Rectal smooth muscle tissue (tissue), 1 donor: ENCODE measurements around the gene CTXND2.
A peak's percentile ranks its signal among the peaks of the same experiment; 100 is the strongest.

Experiments used
- H3K27ac ChIP-seq: one replicate; pipeline ENCODE4 v1.7.0; 2013; ENCODE audit warnings: low read depth, low read length, inconsistent platforms
- H3K27me3 ChIP-seq: one replicate; pipeline ENCODE4 v1.7.0; 2013; ENCODE audit warnings: low read length; ENCODE audit not compliant: control insufficient read depth, insufficient read depth
- H3K36me3 ChIP-seq: one replicate; pipeline ENCODE4 v1.7.0; 2013; ENCODE audit warnings: low read length; ENCODE audit not compliant: control insufficient read depth, insufficient read depth
- H3K4me1 ChIP-seq: one replicate; pipeline ENCODE4 v1.7.0; 2013; ENCODE audit warnings: low read length; ENCODE audit not compliant: control insufficient read depth, insufficient read depth
- H3K4me3 ChIP-seq: one replicate; pipeline ENCODE4 v1.7.0; 2013; ENCODE audit warnings: low read length
- H3K9ac ChIP-seq: one replicate; pipeline ENCODE4 v1.7.0; 2013; ENCODE audit warnings: low read length

The CTXND2 gene

DNA sequence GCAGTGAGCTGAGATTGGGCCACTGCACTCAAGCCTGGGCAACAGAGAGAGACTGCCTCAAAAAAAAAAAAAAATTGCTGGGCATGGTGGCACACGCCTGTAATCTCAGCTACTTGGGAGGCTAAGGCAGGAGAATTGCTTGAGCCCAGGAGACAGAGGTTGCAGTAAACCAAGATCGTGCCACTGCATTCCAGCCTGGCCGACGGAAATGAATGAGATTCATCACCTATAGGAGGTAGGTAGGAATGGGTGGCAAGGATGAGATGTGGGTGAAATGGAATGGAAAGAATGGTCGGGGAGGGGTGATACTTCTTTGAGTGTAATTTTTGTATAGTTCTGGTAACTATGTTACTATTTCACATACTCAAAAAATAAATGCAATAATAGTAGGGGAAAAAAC is 15.4 kb downstream of the CTXND2 start:
- Histone ChIP-seq H3K27ac (no peak overlapping the region), H3K36me3 (no peaks in the 10 kb centered on the region), H3K4me1 (no peaks in the 10 kb centered on the region)

DNA sequence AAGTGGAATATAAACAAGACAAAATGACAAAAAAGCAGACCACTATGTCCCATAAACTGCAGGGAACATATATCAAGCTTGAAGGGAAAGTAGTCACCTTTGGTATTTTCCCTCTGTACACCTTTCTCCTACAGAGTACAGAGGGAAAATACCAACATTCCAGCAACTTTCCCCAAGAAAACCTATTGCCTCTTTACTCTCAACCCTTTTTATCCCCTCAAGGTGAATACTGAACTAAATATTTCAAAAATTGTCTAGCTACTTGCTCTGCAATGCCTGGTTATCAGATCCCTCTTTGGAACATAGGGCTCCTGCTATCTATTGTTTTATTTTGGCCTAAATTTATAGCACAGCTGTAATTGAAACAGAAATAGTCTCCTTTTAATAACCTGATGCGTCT is 15.8 kb downstream of the CTXND2 start:
- no peaks in the 10 kb centered on the region for H3K27me3 ChIP-seq
- H3K36me3 ChIP-seq, result no peaks in the 10 kb centered on the region
- no peak overlapping the region for H3K4me3 ChIP-seq
- H3K4me1 ChIP-seq, result no peaks in the 10 kb centered on the region
- no peak overlapping the region for H3K27ac ChIP-seq
- H3K9ac ChIP-seq, result no peak overlapping the region

More for the DNA sequence above, 15.4 kb downstream of the CTXND2 start:
- no peak overlapping the region for H3K9ac ChIP-seq
- no peak overlapping the region for H3K4me3 ChIP-seq
- no peaks in the 10 kb centered on the region for H3K27me3 ChIP-seq

DNA sequence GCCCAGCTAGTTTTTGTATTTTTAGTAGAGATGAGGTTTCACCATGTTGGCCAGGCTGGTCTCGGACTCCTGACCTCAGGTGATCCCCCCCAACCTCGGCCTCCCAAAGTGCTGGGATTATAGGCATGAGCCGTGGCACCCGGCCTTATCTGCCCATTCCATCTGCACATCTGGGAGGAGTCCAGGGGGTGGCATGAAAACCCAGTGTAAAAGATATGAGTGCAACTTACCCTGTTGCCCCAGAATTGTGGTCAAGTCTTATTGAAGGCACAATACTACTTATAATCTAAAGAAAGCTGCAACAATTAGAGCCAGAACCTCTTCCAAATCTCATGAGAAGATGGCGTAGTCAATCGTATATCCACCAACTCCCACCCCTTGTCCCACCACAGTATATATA is 18.4 kb downstream of the CTXND2 start:
- Histone ChIP-seq H3K27me3 (no peaks in the 10 kb centered on the region), H3K9ac (no peak overlapping the region), H3K4me3 (no peak overlapping the region), H3K36me3 (no peaks in the 10 kb centered on the region), H3K27ac (no peak overlapping the region), H3K4me1 (no peaks in the 10 kb centered on the region)

DNA sequence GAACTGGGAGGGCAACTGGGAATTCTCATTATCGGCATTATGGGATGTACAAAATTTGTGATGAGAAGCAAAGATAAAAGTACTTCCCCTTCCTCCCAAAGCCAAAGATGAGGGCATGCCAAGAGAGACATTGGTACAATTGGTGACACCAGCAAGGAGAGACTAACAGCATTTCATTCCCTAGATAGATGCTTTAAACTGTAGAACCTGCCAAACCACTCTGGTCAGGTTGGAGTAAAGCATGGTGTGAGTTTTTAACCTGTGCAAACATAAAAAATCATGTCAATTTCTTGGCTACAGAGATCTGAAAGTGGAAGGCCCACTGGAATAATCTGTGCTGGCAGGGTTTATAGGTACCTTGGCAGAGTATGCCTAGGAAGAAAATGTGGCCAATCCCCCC is 19.4 kb downstream of the CTXND2 start:
- H3K9ac ChIP-seq, result no peak overlapping the region

DNA sequence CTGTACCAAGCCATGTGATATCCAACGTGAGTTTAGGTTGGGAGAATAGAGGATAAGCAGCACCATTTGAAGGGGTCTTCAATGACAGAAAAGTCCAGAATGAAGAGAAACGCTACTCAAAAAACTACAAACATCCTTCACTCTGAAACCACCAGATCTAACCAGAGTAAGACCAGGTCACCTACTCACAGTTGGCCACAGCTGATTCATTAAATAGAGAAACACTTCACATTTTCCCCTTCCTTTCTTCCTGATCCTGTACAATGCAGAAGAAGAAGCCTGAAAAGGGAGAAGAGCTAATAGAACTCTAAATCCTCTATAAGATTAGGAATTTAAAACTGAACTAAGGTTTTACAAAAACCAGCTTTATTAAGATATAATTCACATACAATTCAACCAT is 19.9 kb downstream of the CTXND2 start:
- H3K4me3 ChIP-seq, result no peak overlapping the region
- H3K27me3 ChIP-seq, result no peaks in the 10 kb centered on the region
- H3K36me3 ChIP-seq, result no peaks in the 10 kb centered on the region
- H3K27ac ChIP-seq, result no peak overlapping the region
- H3K9ac ChIP-seq, result no peak overlapping the region
- no peaks in the 10 kb centered on the region for H3K4me1 ChIP-seq

More for the DNA sequence above, 19.4 kb downstream of the CTXND2 start:
- Histone ChIP-seq H3K27me3 (no peaks in the 10 kb centered on the region), H3K4me3 (no peak overlapping the region), H3K27ac (no peak overlapping the region), H3K4me1 (no peaks in the 10 kb centered on the region), H3K36me3 (no peaks in the 10 kb centered on the region)

DNA sequence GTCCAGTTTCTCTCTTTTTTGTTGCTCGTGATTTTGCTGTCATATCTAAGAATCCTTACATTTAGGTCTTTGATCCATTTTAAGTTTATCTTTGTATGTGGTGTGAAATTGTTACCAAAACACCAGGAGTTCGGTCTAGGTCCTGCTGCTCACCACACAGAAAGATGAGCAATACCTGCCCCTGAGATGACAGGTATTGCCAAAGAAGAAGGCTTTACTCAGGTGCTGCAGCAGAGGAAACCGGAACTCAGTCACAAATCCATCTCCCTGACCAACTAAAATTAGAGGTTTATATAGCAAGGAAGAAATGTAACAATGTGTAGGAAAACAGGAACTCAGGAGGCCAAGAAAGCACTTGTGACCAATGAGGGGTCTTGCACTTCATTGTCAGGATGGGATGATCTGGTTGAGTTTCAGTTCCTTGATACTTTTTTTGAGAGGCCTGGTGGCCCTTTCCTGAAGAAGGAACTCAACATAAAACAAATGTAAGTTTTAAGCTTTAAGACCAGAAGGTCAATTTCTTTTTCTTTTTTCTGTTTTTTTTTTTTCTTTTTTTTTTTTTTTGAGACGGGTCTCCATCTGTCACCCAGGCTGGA is 22.7 kb downstream of the CTXND2 start:
- Histone ChIP-seq H3K27ac (no peak overlapping the region), H3K36me3 (no peaks in the 10 kb centered on the region), H3K27me3 (no peaks in the 10 kb centered on the region), H3K4me3 (no peak overlapping the region), H3K4me1 (no peaks in the 10 kb centered on the region), H3K9ac (no peak overlapping the region)

DNA sequence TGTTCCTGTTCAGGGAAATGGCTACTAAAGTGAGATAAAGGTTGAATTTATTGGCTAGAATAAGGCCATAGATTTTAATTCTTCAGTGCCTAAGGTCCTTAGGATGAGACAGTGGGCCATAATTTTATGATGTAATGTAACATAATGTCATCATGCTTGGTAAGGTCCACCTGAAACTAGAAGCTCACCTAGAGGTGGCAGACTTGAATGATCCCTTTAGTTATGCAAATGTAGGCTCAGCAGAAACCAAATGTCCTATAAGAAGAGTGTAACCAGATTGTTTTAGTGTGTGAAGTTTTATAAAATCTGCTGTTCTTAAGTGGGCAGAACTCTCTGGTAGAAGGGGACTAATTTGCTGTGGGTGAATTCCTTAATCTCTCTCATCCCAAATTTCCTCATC is 25.7 kb downstream of the CTXND2 start:
- H3K4me1 ChIP-seq, result no peaks in the 10 kb centered on the region
- H3K27ac ChIP-seq, result no peak overlapping the region
- no peaks in the 10 kb centered on the region for H3K36me3 ChIP-seq
- no peak overlapping the region for H3K4me3 ChIP-seq
- H3K27me3 ChIP-seq, result no peaks in the 10 kb centered on the region
- no peak overlapping the region for H3K9ac ChIP-seq

DNA sequence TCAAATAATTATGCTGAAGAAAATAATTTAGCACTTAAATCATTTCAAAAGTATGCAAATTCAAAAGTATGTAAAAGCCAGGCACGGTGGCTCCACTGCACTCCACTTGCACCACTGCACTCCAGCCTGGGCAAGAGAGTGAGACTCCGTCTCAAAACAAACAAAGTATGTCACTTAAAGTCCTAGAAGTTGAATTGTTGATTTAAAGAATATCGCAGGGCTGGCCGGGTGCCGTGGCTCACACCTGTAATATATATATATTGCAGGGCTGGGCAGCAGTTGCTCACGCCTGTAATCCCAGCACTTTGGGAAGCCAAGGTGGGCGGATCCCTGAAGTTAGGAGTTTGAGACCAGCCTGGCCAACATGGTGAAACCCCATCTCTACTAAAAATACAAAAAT is 30.5 kb downstream of the CTXND2 start:
- Histone ChIP-seq H3K27me3 (no peaks in the 10 kb centered on the region), H3K9ac (no peak overlapping the region), H3K27ac (no peak overlapping the region), H3K4me1 (no peaks in the 10 kb centered on the region), H3K36me3 (no peaks in the 10 kb centered on the region), H3K4me3 (no peak overlapping the region)

DNA sequence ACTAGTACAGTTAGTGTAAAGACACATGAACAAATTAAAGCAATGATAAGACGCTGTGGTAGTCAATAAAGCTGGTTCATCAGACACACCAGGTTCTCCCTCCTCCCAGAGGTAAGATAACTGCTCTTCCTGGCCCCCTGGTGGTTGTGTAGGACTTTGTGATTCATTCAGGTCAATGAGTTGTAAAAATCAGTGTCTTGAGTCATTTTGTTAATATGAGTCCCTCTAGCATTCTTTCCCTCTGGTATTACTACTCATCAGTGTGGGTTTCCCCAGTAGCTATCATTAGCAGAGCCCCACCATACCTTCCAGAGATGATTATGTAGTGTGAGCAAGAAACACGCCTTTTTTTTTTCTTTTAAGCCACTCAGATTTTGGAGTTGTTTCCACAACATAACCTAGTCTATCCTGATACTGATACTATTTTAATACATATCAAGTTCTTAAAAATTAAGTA is 35.6 kb downstream of the CTXND2 start:
- H3K4me3 ChIP-seq, result no peak overlapping the region
- no peak overlapping the region for H3K27ac ChIP-seq
- no peaks in the 10 kb centered on the region for H3K4me1 ChIP-seq
- H3K9ac ChIP-seq, result no peak overlapping the region
- H3K36me3 ChIP-seq, result no peaks in the 10 kb centered on the region
- H3K27me3 ChIP-seq, result no peaks in the 10 kb centered on the region

DNA sequence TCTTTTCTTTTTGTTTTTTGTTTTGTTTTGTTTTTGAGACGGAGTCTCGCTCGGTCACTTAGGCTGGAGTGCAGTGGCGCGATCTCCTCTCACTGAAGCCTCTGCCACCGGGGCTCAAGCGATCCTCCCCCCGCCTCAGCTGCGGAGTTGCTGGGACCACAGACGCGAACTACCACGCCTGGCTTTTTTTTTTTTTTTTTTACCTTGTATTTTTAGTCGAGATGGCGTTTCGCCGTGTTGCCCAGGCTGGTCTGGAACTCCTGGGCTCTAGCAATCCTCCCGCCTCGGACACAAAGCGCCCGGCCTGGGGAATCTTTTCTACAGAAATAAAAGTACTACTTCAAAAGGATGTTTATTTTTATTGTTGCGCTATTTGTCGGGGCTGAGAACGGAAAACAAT is 38.1 kb downstream of the CTXND2 start:
- Histone ChIP-seq H3K27ac (no peak overlapping the region), H3K27me3 (no peaks in the 10 kb centered on the region), H3K9ac (no peak overlapping the region), H3K4me1 (no peaks in the 10 kb centered on the region), H3K36me3 (peaks cover 6% of the 10 kb centered on the region), H3K4me3 (no peak overlapping the region)

DNA sequence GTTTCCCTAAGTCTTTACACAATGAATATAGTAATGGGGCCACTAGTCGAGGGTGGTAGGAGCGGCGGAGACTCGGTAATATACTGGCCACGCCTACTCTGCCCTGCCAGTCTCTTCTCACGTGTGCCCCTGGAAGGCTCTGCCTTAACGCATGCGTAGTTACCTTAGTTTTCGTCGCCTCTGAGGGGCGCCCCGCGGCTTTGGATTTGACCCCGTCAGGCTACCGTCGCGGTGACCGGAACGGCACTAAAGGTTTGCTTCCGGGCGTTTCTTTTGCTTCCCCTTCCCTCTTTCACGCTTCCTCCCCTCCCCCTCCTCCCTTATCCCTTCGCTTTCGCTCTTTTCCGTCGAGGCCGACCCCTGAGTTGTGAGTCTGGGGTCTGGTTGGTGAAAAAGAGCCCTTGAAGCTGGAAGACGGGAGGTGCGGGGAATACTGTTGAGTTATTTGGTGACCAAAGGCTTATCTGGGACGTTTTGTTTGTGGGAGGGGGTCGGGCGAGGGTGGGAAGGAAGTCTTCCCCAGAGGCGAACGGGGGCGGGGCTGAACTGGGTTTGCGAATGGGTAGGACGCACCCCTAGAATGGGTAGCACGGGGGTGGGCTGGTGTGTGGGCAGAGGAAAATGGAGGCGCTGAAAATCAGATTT is 39.3 kb downstream of the CTXND2 start, which contains the start of gene SETDB1:
SETDB1 (plus strand) TSS at position 267 of the 645 bp plus-strand sequence. CDS start 1,352 bp downstream, outside the sequence.
- H3K9ac ChIP-seq, result peak within 1 kb of the TSS; percentile 81
- no peaks in the 10 kb centered on the region for H3K4me1 ChIP-seq
- peak within 1 kb of the TSS; percentile 82 for H3K27ac ChIP-seq
- H3K36me3 ChIP-seq, result peaks cover 8% of the 10 kb centered on the region
- H3K4me3 ChIP-seq, result peak within 1 kb of the TSS; percentile 93
- no peaks in the 10 kb centered on the region for H3K27me3 ChIP-seq

DNA sequence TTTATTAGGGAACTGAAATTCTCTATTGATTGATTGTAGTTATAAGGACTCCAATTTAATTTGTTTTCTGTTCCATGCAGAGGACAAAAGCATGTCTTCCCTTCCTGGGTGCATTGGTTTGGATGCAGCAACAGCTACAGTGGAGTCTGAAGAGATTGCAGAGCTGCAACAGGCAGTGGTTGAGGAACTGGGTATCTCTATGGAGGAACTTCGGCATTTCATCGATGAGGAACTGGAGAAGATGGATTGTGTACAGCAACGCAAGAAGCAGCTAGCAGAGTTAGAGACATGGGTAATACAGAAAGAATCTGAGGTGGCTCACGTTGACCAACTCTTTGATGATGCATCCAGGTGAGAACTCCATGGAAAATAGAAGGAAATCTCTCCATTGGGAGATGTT is 40.7 kb downstream of the CTXND2 start:
- no peak overlapping the region for H3K27ac ChIP-seq
- peaks cover 10% of the 10 kb centered on the region for H3K36me3 ChIP-seq
- no peaks in the 10 kb centered on the region for H3K4me1 ChIP-seq

DNA sequence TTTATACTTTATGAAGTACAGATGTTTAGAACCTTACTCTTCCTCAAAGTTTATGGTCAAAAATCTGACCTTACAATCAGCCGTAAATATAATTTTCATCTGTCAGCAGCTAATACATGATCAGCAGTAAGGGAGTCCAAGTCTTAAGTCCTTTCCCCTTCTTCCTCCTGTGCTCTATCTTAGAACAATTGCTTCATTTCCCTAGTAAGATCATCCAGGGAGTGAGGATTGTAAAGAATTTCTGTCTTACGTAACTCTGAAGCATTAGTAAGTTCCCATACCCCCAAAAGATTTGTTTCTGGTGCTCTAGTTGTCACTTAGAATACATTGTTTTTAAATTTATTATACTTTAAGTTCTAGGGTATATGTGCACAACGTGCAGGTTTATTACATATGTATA is 41.4 kb downstream of the CTXND2 start:
- no peak overlapping the region for H3K27ac ChIP-seq
- no peak overlapping the region for H3K9ac ChIP-seq
- no peaks in the 10 kb centered on the region for H3K4me1 ChIP-seq
- H3K4me3 ChIP-seq, result no peak overlapping the region
- H3K27me3 ChIP-seq, result no peaks in the 10 kb centered on the region
- peaks cover 10% of the 10 kb centered on the region for H3K36me3 ChIP-seq

More for the DNA sequence above, 40.7 kb downstream of the CTXND2 start:
- no peak overlapping the region for H3K9ac ChIP-seq
- no peaks in the 10 kb centered on the region for H3K27me3 ChIP-seq
- peak overlapping the region; percentile 4 for H3K4me3 ChIP-seq
